ENCODE data around the gene APBB2.
"Not testable (repeated sequence)": the region's sequence is repeated elsewhere in the genome, so short reads cannot be mapped to it uniquely, and the experiment has no call there.

Gene APBB2

GRCh38 chr4:41015016-41015675 lies 199.2 kb downstream of the APBB2 start:
- no peak for DNase-seq (ENCODE audit: low spot score)

- no peak for DNase-seq (ENCODE audit: low spot score)
Observed at GRCh38 chr4:41014158-41014557, 200.2 kb downstream of the APBB2 start.

GRCh38 chr4:41013746-41014145 lies 200.6 kb downstream of the APBB2 start:
- no peak for DNase-seq (ENCODE audit: low spot score)

- no peak for DNase-seq (ENCODE audit: low spot score)
Observed at GRCh38 chr4:41012911-41013310, 201.4 kb downstream of the APBB2 start.

- DNase-seq (ENCODE audit: low spot score), result no peak
Observed at GRCh38 chr4:41012293-41012692, 202.0 kb downstream of the APBB2 start.

GRCh38 chr4:41009411-41009810 lies 204.9 kb downstream of the APBB2 start:
- no peak for DNase-seq (ENCODE audit: low spot score)

GRCh38 chr4:41006141-41006540 lies 208.2 kb downstream of the APBB2 start:
- no peak for DNase-seq (ENCODE audit: low spot score)

- DNase-seq (ENCODE audit: low spot score), result no peak
Observed at GRCh38 chr4:41002309-41002708, 212.0 kb downstream of the APBB2 start.

GRCh38 chr4:41000356-41000755 lies 214.0 kb downstream of the APBB2 start:
- no peak for DNase-seq (ENCODE audit: low spot score)

- DNase-seq (ENCODE audit: low spot score), result peak; percentile 66
Observed at GRCh38 chr4:40998675-40999358, 215.5 kb downstream of the APBB2 start.

GRCh38 chr4:40995850-40996249 lies 218.5 kb downstream of the APBB2 start:
- no peak for DNase-seq (ENCODE audit: low spot score)

GRCh38 chr4:40994321-40994720 lies 220.0 kb downstream of the APBB2 start:
- DNase-seq (ENCODE audit: low spot score), result not testable (repeated sequence)

- DNase-seq (ENCODE audit: low spot score), result not testable (repeated sequence)
Observed at GRCh38 chr4:40993296-40993693, 221.0 kb downstream of the APBB2 start.

- DNase-seq (ENCODE audit: low spot score), result no peak
Observed at GRCh38 chr4:40992472-40993295, 221.7 kb downstream of the APBB2 start.

- DNase-seq (ENCODE audit: low spot score), result no peak
Observed at GRCh38 chr4:40991908-40992307, 222.4 kb downstream of the APBB2 start.

GRCh38 chr4:40990899-40991265 lies 223.5 kb downstream of the APBB2 start:
- no peak for DNase-seq (ENCODE audit: low spot score)

GRCh38 chr4:40990236-40990898 lies 224.0 kb downstream of the APBB2 start:
- peak; percentile 12 for DNase-seq (ENCODE audit: low spot score)

- DNase-seq (ENCODE audit: low spot score), result no peak
Observed at GRCh38 chr4:40987151-40987550, 227.2 kb downstream of the APBB2 start.

GRCh38 chr4:40986375-40986774 lies 228.0 kb downstream of the APBB2 start:
- DNase-seq (ENCODE audit: low spot score), result no peak

GRCh38 chr4:40984051-40984450 lies 230.3 kb downstream of the APBB2 start:
- no peak for DNase-seq (ENCODE audit: low spot score)

- DNase-seq (ENCODE audit: low spot score), result no peak
Observed at GRCh38 chr4:40980318-40980883, 233.9 kb downstream of the APBB2 start.

GRCh38 chr4:40978548-40978947 lies 235.8 kb downstream of the APBB2 start:
- no peak for DNase-seq (ENCODE audit: low spot score)
